Fibroblast of lung (primary cell): Measurements from ENCODE around the gene MT1B.

Experiments used
- CTCF ChIP-seq, 2 donors: IDR thresholded peaks in 1 of 2; conservative IDR thresholded peaks in 1 of 2; 1 replicate in 1 of 2; 2 replicates in 1 of 2; pipeline ENCODE4 v1.5.1; 2011 to 2012; ENCODE audit warnings: low read length in 2 of 2, control low read depth in 1 of 2, inconsistent platforms in 1 of 2, low read depth in 1 of 2, mild to moderate bottlenecking in 1 of 2
- EZH2 ChIP-seq: IDR thresholded peaks from 2 replicates; pipeline ENCODE4 v1.5.1; 2012; ENCODE audit warnings: low read length, control low read depth, mild to moderate bottlenecking; ENCODE audit errors: missing control alignments

GRCh38 chr16:56610017-56610608 is 41.6 kb upstream of the MT1B start:
- TF ChIP-seq CTCF (conservative IDR thresholded peaks at IDR 0.05 in 1 of 2, IDR thresholded peaks at IDR 0.05 in 1 of 2; ENCODE audit: low read depth in 1 of 2, low read length in 2 of 2) (no peak), EZH2 (no peak)
